Measurements from ENCODE around the gene ABHD4.
"Not testable (repeated sequence)": the region's sequence is repeated elsewhere in the genome, so short reads cannot be mapped to it uniquely, and the experiment has no call there.

The ABHD4 gene

DNA sequence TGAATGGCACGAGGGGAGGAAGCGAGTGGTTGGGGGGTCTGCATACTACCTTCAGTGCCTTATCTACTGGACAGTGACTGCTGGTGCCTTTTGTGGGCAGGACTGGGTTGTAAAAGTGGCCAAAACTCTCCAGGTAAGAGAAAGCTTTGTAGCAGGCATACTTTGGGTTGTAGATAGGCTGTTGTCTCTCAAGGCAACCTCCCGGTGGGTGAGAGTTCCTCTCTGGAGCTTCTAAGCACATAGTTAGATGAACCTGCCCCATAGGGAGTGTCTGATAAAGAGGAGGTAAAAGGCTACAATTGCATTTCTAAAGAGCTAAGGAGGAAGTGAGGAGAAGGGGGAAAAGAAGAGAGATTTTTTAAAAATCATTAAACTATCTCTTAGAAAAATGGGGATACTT, 4.9 kb upstream of the ABHD4 start:
- no peak for DNase-seq

DNA sequence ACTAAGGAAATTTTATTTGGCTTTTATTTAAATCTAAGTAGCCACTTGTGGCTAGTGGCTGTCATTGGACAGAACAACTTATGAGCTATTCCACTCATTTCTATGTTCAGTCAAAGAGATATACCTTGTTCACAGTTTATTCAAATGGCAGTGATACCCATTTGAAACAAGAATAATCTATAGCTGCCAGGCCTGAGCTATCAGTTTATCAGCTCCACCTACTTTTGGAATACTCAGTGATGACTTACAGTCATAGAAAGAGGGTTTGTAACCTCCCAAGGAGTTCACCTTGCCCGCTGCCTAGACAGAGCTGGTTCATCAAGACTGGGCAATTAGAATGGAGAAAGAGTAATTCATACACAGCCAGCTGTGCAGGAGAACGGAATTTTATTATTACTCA, 4.5 kb upstream of the ABHD4 start:
- DNase-seq = no peak

DNA sequence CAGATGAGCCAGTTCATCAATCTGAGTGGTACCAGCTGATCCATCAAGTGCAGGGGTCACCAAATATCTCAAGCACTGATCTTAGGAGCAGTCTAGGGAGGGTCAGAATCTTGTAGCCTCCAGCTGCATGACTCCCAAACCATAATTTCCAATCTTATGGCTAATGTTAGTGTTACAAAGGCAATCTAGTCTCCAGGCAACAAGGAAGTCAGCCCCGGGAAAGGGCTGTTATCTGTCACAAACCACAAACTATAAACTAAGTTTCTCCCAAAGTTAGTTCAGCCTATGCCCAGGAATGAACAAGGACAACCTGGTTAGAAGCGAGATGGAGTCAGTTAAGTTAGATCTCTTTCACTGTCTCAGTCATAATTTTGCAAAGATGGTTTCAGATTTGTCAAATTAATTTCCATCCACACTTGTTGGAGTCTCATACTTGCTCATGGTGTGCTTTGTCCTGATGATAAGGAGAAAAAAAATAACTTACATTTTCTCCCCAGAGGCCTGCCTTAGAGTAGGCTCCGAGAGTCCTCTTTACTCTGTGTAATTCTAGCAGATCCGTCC, 3.9 kb upstream of the ABHD4 start:
- DNase-seq = no peak

DNA sequence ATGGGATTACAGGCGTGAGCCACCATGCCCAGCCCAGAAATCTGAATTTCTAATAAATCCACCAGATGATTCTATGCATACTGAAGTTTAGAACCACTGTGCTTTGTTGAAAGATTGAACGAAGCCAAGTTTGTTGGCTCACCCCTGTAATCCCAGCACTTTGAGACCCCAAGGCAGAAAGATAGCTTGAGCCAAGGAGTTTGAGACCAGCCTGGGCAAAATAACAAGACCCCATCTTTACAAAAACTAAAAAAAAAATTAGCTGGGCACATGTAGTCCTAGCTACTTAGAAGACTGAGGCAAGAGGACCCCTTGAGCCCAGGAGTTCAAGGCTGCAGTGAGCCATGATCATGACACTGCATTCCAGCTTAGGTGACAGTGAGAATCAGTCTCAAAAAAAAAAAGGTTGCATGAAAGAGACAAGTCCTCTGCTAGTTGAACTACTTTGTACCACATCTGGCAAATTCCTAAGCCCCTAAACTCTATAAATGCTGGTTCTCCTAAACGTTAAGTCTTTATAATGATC, 1.7 kb upstream of the ABHD4 start:
- DNase-seq = no peak

DNA sequence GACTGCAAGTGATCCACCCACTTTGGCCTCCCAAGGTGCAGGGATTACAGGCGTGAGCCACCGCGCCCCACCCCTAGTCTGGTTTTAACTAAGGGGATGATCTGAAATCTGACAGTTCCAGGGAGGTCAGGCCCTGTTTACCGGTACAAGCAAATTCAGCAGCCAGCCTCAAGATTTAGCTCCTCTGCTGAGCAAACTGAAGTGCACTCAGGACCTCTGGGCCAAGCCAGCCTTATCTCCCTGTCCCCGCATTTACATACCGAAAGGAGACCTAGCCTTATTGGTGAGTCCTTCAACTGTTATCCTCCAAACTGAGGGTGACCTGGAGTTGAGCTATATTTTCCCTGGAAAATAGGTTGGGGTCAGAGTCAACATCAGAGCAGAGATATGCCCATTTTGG, 835 bp upstream of the ABHD4 start:
- DNase-seq = no peak

DNA sequence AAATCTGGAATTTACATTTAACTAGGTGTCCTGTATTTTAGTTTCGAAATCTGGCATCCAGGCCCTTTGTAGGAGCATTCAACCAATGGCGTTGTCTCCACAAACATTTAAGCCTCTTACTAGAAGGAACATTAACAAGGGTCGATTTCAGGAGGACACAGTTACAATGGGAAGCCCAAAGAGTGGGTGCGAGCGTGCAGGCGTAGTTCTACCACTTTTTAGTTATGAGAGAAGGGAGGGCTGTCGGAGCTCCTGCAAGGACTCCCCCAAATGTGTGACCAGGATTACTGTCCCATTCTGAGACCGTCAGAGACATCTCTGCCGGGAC, 365 bp upstream of the ABHD4 start:
- DNase-seq = no peak

DNA sequence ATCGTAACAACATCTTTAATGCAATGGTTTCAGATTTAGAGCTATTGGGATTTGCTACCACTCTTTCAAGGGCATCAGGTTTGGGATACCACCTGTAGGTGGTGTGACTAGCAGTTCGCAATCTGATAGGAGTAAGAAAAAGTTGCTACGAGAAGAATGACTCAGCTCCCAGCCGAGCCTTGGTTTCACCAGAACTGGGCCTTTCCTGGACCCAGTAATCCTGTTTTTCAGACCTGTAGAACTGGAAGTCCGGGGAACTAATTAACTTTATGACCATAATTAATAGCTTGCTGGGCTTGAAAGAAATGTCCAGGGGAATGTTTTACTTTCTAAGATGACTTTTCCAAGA, 770 bp downstream of the ABHD4 start:
- DNase-seq = peak; percentile 33 to 46

DNA sequence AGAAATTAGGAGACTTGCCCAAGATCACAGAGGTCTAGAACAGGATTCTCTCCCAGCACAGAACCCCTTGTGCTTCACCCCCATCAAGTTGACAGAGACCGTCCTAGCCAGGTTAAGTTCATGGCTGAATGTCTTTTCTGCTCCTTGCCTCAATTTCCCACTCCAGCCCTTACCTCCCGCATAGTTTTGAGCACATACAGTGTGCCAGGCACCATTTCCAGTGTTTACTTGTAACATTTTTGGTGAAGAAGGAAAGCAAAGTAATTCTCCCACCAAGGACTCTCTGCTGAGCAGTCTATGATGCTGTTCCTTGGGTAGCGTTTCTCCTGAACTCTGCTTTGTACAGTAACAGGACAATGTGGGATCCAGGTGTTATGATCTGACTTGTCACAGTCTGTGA, 1.2 kb downstream of the ABHD4 start:
- DNase-seq = no peak

DNA sequence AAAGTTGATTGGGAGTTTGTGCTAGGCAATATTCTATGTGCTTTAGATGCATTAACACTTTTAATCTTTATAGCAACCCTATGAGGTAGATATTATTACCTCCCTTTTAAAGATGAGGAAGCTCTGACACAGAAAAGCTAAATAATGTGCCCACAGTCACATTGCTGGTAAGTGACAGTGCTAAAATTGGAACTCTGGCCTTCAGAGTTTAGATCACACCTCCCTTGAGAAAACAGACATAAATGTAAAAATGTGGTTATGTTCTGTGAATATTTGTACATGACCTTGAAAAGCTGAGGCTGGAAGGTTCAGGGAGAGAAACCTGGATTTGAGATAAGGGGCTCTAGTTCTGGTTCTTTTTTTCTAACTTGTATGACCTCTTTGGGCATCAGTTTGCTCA, 1.9 kb downstream of the ABHD4 start:
- DNase-seq = no peak

DNA sequence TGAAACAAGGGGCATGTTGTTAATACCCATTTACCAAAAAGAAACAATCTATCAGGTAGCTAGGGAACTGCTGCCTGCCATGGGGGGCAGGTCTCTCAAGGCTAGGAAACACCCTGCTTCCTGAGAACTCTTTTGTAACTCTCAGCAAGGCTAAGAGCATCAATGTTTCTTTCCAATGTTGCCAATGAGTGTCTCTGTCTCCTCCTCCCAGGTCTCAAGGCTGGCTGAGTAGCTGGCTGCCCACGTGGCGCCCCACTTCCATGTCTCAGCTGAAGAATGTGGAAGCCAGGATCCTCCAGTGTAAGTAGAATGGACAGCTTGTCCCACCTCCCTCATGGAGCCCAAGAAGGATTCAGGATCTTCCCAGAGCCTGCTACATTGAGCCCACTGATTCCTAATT, 3.4 kb downstream of the ABHD4 start:
- DNase-seq = no peak

DNA sequence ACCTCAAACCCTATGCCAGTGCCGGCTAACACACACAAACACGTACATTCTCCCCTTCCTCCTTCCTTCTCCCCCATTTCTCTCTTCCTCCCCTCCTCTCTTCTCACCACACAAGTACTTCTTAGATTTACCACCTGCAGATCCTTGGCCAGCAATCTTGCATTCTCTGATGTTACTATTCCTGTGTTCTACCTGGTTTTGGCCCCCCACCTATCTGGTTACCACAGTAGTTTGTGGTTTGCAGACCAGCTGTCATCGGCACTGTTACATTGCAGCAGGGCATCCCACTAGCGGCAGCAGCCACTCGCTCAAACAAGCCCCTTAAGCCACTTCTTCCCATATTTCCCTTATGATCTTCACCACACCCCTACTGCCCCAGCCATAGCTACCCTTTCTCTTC, 3.9 kb downstream of the ABHD4 start:
- no peak for DNase-seq

DNA sequence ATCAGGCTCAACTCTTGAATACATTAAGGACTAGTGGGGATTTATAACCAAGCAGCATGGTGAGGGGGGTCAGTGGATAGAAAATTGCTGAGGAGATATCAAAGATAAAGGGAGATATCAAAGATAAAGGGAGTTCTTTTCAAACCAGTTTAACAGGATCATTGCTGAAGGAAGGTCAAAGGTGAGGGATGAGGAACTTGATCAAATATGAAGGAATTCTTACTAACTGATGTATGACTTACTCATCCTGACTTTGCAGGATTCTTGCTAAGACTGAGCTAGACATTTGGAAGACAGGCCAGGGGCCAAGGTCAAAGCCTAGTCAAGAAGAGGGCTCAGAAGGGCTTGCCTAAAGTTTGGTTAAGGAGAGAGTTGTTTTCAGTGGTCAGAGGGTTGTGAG, 4.8 kb downstream of the ABHD4 start:
- DNase-seq = no peak

DNA sequence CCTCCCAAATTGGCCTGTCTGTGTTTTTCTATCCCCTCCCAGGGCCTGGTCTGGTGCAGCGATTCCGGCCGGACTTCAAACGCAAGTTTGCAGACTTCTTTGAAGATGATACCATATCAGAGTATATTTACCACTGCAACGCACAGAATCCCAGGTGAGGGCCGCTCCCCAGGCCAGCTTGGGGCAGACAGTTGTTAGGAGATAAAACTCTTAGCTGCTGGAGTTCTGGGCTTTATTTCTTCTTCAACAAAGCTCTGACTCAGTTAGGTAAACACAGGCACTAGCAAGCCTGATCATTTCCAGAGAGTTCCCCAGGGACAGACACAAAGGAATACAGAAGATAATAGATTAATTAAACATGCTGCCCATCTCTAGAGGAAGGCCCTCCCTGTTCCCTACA, 8.3 kb downstream of the ABHD4 start:
- DNase-seq = no peak

DNA sequence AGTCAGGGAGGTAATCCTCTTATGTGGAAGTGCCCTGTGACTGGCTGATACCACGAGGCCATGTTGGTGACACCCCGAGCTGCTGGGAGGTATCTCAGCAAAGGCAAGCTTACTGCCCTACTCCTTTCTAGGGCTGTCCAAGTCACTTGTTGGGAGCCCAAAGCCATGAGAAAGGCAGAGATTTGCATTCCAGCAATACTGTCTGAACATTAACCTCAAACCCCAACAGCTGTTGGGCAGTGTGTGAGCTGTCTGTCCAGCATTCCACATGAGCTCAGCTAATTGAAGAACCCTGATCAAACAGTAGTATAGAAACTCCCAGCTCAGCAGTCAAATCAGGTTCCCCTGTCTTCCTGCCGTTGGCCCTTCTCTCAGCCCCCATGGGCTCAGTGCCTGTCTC, 9.2 kb downstream of the ABHD4 start:
- no peak for DNase-seq

DNA sequence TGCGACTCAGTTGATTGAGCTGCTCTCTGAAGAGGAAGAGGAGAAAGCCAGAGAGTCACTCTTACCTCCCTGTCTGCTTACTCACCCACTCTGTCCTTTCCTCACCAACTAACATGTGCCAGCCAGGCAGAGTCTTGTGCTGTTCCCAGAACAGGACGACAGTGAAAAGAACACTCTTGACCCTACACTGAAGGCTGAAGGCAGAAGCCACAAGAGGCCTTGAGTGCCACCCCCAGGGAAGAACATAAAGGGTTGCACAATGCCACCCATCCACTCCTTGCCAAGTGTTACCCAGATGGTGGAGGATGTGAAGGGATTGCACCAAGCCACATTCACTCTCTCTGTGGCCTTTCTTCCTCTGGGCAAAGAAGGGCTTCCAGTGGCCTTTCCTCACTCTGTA, 12.8 kb downstream of the ABHD4 start:
- no peak for DNase-seq

DNA sequence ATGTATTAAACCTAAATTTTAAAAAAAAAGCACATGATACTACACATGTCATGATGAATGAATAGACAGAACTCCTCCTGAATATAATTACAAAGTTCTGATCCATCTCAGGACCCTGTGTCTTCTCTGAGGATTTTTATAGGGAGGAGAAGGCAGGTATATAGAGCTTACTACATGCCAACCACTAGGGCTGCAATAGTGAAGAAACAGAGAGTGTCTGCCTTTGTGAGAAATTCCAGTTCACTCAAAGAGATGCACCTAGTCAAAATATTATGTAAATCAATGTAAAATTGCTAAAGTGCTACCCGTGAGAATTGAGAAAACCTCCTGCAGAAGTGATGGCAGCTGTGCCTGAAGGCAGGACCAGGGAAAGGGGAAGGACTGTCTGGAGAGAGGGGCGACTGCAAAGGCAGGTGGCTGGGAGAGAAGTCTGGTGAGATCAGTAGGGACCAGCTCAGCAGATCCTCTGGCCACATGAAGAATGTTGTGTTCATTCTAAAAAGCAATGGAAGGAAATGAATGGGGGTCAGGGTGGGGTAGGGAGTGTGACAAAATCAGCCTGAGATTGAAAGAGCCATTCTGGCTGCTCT, 15.1 kb downstream of the ABHD4 start:
- no peak for DNase-seq

DNA sequence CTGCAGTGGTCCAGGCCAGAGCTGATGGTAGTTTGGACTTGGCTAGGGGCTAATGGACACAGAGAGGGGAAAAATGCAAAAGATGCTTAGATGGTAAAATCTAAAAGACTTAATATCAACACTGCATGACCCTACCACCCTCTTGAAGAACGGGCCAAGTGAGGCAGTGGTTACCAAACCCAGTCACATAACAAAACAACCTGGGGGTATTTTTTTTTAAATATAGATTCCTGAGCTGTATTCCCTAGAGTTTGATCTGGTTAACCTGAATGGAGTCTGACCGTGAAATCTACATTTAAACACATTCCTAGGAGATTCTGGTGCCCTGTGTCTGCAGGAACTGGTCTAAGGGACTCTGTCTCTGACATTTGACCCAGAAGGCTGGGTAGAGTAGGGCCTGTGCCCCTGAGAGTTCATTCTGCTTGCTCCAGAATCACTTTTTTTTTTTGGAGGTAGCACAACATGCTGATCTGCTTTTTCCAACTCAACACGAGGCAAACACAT, 15.7 kb downstream of the ABHD4 start:
- no peak for DNase-seq

DNA sequence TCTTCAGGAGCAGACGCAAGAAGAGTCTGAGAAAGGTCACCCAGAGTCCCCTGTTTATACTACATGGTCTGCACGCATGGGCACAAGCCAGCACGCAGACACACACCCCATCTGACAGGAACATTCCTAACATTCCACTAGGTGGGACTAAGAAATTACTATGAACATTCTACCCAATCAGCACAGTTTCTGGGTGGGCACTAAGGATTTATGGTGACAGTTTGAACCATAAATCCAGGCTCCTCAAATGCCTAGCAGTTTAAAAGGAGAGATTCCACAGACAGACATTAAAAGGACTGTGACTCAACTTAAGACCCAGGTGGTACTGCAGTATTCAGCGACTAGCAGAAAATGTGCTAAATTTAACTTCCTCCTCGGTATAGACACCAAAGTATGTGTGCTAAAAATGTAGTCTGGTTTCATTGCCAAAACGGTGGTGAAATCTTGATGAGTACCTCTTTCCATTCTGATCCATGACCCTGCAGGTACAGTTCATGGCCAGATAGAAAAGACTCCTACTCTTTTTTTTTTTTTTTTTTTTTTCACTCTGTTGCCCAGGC, 16.2 kb downstream of the ABHD4 start:
- DNase-seq = no peak

DNA sequence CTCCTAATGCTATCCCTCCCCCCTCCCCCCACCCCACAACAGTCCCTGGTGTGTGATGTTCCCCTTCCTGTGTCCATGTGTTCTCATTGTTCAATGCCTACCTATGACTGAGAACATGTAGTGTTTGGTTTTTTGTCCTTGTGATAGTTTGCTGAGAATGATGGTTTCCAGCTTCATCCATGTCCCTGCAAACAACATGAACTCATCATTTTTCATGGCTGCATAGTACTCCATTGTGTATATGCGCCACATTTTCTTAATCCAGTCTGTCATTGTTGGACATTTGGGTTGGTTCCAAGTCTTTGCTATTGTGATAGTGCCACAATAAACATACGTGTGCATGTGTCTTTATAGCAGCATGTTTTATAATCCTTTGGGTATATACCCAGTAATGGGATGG, 17.7 kb downstream of the ABHD4 start:
- not testable (repeated sequence) for DNase-seq

DNA sequence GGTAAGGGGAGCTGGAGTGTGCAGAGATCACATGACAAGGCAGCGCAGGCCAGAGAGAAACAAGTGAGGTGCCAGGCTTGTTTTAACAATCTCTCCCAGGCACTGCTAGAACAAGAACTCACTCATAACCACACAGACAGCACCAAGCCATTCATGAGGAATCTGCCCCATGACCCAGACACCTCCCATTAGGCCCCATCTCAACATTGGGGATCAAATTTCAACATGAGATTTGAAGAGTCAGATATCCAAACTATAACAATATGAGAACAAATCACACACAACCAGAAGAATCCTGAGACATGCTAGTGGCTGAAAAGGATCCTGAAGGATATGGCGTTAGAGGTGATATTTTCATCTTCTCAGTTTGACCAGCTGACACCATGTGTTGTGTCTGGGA, 24.2 kb downstream of the ABHD4 start:
- no peak for DNase-seq

DNA sequence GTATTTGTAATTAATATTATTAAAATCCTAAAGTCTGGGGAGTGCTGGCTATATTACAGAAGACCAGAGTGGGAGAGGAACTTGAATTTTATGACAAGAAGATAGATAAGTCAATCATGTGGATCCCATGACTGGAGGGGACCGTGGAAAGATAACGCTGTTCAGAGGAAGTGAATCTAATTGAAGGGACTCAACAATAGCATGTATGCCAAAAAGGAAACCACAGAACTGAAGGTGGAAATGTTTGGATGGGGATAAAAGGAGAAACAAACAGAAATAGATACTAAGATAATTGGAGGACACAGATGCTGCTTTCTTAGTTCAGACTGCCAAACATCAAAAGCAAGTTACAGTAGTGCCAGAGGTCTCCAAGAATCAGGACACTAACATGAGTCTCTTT, 24.9 kb downstream of the ABHD4 start:
- DNase-seq = no peak

DNA sequence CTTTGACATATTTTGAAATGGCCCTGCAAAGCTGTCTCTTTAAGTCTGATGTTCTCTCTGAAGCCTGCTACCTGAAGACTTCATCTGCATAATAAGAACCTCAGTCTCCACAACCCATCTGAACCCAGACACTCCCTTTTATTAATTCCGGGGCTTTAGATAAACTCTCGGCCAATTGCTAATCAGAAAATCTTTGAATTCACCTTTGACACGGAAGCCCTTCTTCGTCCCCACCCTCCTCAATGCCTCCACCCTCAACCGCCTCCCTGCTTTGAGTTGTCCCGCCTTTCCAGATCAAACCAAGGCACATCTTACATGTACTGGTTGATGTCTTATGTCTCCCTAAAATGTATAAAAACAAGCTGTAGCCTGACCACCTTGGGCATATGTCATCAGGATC, 28.5 kb downstream of the ABHD4 start:
- DNase-seq = no peak

DNA sequence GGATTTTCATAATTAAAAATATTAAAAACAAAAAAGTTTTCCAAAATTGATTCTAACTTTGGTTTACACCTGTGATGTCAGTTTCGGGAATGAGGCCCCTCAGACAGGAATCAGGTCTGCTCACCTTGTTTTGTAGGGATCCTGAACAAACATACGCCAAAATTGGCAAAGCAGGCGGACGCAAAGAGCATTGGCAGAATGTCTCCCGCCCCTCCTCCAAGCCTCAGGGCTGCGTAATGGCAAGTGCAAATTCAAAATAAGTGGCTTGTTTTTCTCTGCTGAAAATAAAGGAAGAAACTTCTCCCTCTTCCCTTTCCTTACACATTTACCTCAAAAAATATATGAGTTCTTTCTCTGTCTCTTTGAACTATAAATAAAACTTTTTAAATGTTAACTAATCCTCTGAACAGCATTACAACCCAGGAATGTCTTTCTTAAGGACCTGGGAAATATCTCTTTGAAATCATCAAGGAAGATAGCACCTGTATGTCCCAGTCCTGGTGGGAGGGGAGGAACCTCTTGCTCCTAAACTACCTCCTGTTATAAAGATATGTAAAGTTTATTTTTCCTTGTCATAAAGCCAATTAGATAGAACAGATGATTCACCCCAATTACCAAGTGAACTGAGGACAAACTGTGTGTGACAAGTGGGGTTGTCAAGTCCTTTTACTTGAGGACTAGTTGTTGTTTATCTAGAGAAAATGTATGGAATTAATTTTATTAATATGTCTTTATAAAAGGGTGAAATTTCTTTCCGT, 29.6 kb downstream of the ABHD4 start:
- DNase-seq = no peak

DNA sequence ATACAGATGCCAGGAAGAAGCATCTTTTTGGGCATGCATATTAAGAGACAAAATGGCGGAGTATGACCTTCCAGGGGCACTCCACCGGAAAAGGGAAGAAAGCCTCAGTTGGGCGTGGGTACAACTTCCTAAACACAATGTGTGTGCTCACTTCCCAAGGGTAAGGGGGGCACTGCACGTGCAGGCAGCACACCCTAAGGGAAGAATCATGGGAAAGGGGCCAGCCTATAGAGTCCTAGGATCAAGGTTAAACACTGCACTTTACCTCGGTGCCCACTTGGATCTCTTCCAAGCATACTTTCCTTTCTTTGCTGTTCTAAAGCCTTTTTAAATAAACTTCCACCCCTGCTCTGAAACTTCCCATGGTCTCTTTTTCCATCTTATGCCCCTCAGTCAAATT, 31.3 kb downstream of the ABHD4 start:
- DNase-seq = no peak

All from activated CD4-positive, alpha-beta T cell treated with anti-CD3 and anti-CD28 coated beads for 4 hours (primary cell).